Cerebellar cortex (tissue), 1 donor: ENCODE results near the gene SWT1.
"Not testable (repeated sequence)": the region's sequence is repeated elsewhere in the genome, so short reads cannot be mapped to it uniquely, and the experiment has no call there.

Source experiments
- DNase-seq: peaks from one replicate; pipeline ENCODE4 v3.0.0-alpha.2; 2015; ENCODE audit warnings: low spot score

Gene SWT1

GRCh38 chr1:185249563-185249962 lies 92.6 kb downstream of the SWT1 start:
- DNase-seq: no peak

GRCh38 chr1:185250063-185250462 lies 93.1 kb downstream of the SWT1 start:
- DNase-seq: no peak

GRCh38 chr1:185251928-185252327 lies 95.0 kb downstream of the SWT1 start:
- not testable (repeated sequence) for DNase-seq

- DNase-seq: not testable (repeated sequence)
These were observed 95.4 kb downstream of the SWT1 start for GRCh38 chr1:185252404-185252803.

GRCh38 chr1:185255595-185255994 lies 98.6 kb downstream of the SWT1 start:
- not testable (repeated sequence) for DNase-seq

- DNase-seq: not testable (repeated sequence)
These were observed 100.4 kb downstream of the SWT1 start for GRCh38 chr1:185257116-185257949.

- no peak for DNase-seq
These were observed 100.9 kb downstream of the SWT1 start for GRCh38 chr1:185257950-185258208.

- no peak for DNase-seq
These were observed 101.7 kb downstream of the SWT1 start for GRCh38 chr1:185258676-185259075.

- no peak for DNase-seq
These were observed 103.6 kb downstream of the SWT1 start for GRCh38 chr1:185260611-185261010.

GRCh38 chr1:185262151-185262550 lies 105.2 kb downstream of the SWT1 start:
- no peak for DNase-seq

- no peak for DNase-seq
These were observed 106.3 kb downstream of the SWT1 start for GRCh38 chr1:185263292-185263691.

- DNase-seq: no peak
These were observed 106.8 kb downstream of the SWT1 start for GRCh38 chr1:185263780-185264179.

GRCh38 chr1:185265314-185265713 lies 108.3 kb downstream of the SWT1 start:
- DNase-seq: no peak

GRCh38 chr1:185267301-185267700 lies 110.3 kb downstream of the SWT1 start:
- no peak for DNase-seq

GRCh38 chr1:185267701-185268100 lies 110.7 kb downstream of the SWT1 start:
- DNase-seq: no peak

- no peak for DNase-seq
These were observed 111.4 kb downstream of the SWT1 start for GRCh38 chr1:185268352-185268751.

GRCh38 chr1:185271921-185272320 lies 115.0 kb downstream of the SWT1 start:
- no peak for DNase-seq

GRCh38 chr1:185279571-185279970 lies 122.6 kb downstream of the SWT1 start:
- no peak for DNase-seq

GRCh38 chr1:185280589-185280988 lies 123.6 kb downstream of the SWT1 start:
- DNase-seq: no peak

- DNase-seq: no peak
These were observed 124.3 kb downstream of the SWT1 start for GRCh38 chr1:185281245-185281644.

- DNase-seq: no peak
These were observed 127.1 kb downstream of the SWT1 start for GRCh38 chr1:185284116-185284515.

- DNase-seq: no peak
These were observed 127.7 kb downstream of the SWT1 start for GRCh38 chr1:185284533-185285276.

- no peak for DNase-seq
These were observed 130.5 kb downstream of the SWT1 start for GRCh38 chr1:185287451-185287850.

GRCh38 chr1:185288435-185288834 lies 131.5 kb downstream of the SWT1 start:
- no peak for DNase-seq
